Measurements from ENCODE around the gene PLP1. TPM values are rescaled to one million over a fixed set of nuclear protein-coding genes. Genes with fewer than 3 reads are reported as not detected.

The PLP1 gene
- total RNA-seq, 1 experiment from 2014 or later: 88.3 TPM

GRCh38 chrX:103800318-103800717 is 23.7 kb downstream of the PLP1 start:
- H3K9ac ChIP-seq (ENCODE audit: extremely low read depth, insufficient read length, low read length): no peak overlapping the region
- H3K18ac ChIP-seq (ENCODE audit: insufficient read length, low read depth, low read length): no peak overlapping the region
- H2BK15ac ChIP-seq (ENCODE audit: low read depth, low read length): no peak overlapping the region
- Mint-ChIP-seq H3K9me3 (peaks cover 0 to 18% of the 10 kb centered on the region in 2 experiments; a peak in 2 of 5 replicates), H3K4me3 (no peak overlapping the region), H3K4me1 (no peaks in the 10 kb centered on the region), H3K27ac (no peak overlapping the region), H3K36me3 (ENCODE audit: insufficient read depth in 1 of 3, low read depth in 3 of 3) (no peaks in the 10 kb centered on the region), H3K27me3 (ENCODE audit: low read depth) (peaks cover 4% of the 10 kb centered on the region)
- no peaks in the 10 kb centered on the region for H3K23me2 ChIP-seq (ENCODE audit: insufficient read length, low read depth, low read length, poor library complexity, severe bottlenecking)
- H2AFZ ChIP-seq (ENCODE audit: low read length): no peak overlapping the region
- no peaks in the 10 kb centered on the region for H3K27me3 ChIP-seq (ENCODE audit: insufficient read depth, low read length)
- no peak overlapping the region for H2BK5ac ChIP-seq (ENCODE audit: insufficient read length, low read length)
- H4K8ac ChIP-seq (replicated peaks; ENCODE audit: insufficient read length, low read depth, low read length): no peak overlapping the region
- no peak overlapping the region for H3K23ac ChIP-seq (ENCODE audit: insufficient read length, low read depth, low read length)
- DNase-seq: no peak
- H4K5ac ChIP-seq (ENCODE audit: insufficient read length, low read depth, low read length): no peak overlapping the region
- no peak overlapping the region for H2BK12ac ChIP-seq (ENCODE audit: insufficient read length, low read depth, low read length)
- no peak overlapping the region for H2BK120ac ChIP-seq (ENCODE audit: low read depth, low read length, poor library complexity, severe bottlenecking)
- no peak overlapping the region for H3K4me2 ChIP-seq (ENCODE audit: insufficient read depth, insufficient read length, low read length)
- no peaks in the 10 kb centered on the region for H3K4me1 ChIP-seq (ENCODE audit: insufficient read depth, low read length)
- no peak overlapping the region for H3K27ac ChIP-seq (ENCODE audit: insufficient read length, low read depth, low read length)
- no peaks in the 10 kb centered on the region for H3K9me3 ChIP-seq (ENCODE audit: control insufficient read depth, low read depth, low read length)
- no peak overlapping the region for H3T11ph ChIP-seq (ENCODE audit: low read length)
- no peak overlapping the region for H2AK5ac ChIP-seq (ENCODE audit: insufficient read length, low read length)
- no peaks in the 10 kb centered on the region for H3K79me1 ChIP-seq (ENCODE audit: insufficient read depth, low read depth, low read length, poor library complexity, severe bottlenecking)
- H4K20me1 ChIP-seq (ENCODE audit: control insufficient read depth, insufficient read depth, insufficient read length): no peaks in the 10 kb centered on the region
- H3K14ac ChIP-seq (ENCODE audit: insufficient read depth, low read length): no peak overlapping the region
- no peak overlapping the region for H3K4ac ChIP-seq (ENCODE audit: low read depth, low read length)
- TF ChIP-seq CTCF (conservative IDR thresholded peaks at IDR 0.05): no peak
- no peaks in the 10 kb centered on the region for H3K79me2 ChIP-seq (ENCODE audit: insufficient read depth, low read length)
- no peak overlapping the region for H4K91ac ChIP-seq (ENCODE audit: insufficient read length, low read depth, low read length)
- H2BK20ac ChIP-seq (ENCODE audit: low read depth, low read length, poor library complexity, severe bottlenecking): no peak overlapping the region
- no CpG with 5 or more reads among the region's 2 CpGs for WGBS (ENCODE audit: extremely low coverage, insufficient read length, low lambda C conversion rate)
- H3K56ac ChIP-seq (ENCODE audit: insufficient read length, low read depth, low read length): no peak overlapping the region

Measured in H9 (cell line).